RWPE2 (cell line): ENCODE results near the gene GRAP2.
A peak's percentile ranks its signal among the peaks of the same experiment; 100 is the strongest.

Experiments
- ATAC-seq: fragments of 200-7000 bp; cut with Tn5 transposase; 3 replicates; pipeline ENCODE4 v1.9.1; 2021; ENCODE audit warnings: low read depth
- DNase-seq: peaks from one replicate; pipeline ENCODE4 v3.0.0-alpha.2; 2020; ENCODE audit warnings: low spot score
- H3K27ac ChIP-seq: fragments of 450-650 bp; 2 replicates; pipeline ENCODE4 v1.5.1; 2017; ENCODE audit warnings: mild to moderate bottlenecking; ENCODE audit not compliant: poor library complexity, severe bottlenecking
- H3K27me3 ChIP-seq: fragments of 250-450 bp; sonication (Bioruptor Pico); 2 replicates; pipeline ENCODE4 v1.5.1; 2021; ENCODE audit warnings: mild to moderate bottlenecking, moderate library complexity; ENCODE audit not compliant: insufficient read depth, poor library complexity, severe bottlenecking
- H3K36me3 ChIP-seq: fragments of 250-450 bp; sonication (Bioruptor Pico); 2 replicates; pipeline ENCODE4 v1.5.1; 2020; ENCODE audit warnings: low read depth, mild to moderate bottlenecking, moderate library complexity
- H3K4me1 ChIP-seq: fragments of 250-450 bp; sonication (Bioruptor Pico); 2 replicates; pipeline ENCODE4 v1.5.1; 2021; ENCODE audit warnings: mild to moderate bottlenecking, moderate library complexity; ENCODE audit not compliant: insufficient read depth, poor library complexity, severe bottlenecking
- H3K4me3 ChIP-seq: fragments of 250-450 bp; sonication (Bioruptor Pico); 2 replicates; pipeline ENCODE4 v1.5.1; 2021; ENCODE audit warnings: mild to moderate bottlenecking, moderate library complexity; ENCODE audit not compliant: severe bottlenecking
- H3K9me3 ChIP-seq: fragments of 250-450 bp; sonication (Bioruptor Pico); 2 replicates; pipeline ENCODE4 v1.5.1; 2021; ENCODE audit warnings: mild to moderate bottlenecking, moderate library complexity; ENCODE audit not compliant: severe bottlenecking
- TF ChIP-seq, protein P1 (sequence below): fragments of 450-650 bp; IDR thresholded peaks from one replicate; pipeline ENCODE4 v1.5.1; 2017; ENCODE audit warnings: mild to moderate bottlenecking, moderate library complexity; ENCODE audit not compliant: poor library complexity, severe bottlenecking

The GRAP2 gene

DNA sequence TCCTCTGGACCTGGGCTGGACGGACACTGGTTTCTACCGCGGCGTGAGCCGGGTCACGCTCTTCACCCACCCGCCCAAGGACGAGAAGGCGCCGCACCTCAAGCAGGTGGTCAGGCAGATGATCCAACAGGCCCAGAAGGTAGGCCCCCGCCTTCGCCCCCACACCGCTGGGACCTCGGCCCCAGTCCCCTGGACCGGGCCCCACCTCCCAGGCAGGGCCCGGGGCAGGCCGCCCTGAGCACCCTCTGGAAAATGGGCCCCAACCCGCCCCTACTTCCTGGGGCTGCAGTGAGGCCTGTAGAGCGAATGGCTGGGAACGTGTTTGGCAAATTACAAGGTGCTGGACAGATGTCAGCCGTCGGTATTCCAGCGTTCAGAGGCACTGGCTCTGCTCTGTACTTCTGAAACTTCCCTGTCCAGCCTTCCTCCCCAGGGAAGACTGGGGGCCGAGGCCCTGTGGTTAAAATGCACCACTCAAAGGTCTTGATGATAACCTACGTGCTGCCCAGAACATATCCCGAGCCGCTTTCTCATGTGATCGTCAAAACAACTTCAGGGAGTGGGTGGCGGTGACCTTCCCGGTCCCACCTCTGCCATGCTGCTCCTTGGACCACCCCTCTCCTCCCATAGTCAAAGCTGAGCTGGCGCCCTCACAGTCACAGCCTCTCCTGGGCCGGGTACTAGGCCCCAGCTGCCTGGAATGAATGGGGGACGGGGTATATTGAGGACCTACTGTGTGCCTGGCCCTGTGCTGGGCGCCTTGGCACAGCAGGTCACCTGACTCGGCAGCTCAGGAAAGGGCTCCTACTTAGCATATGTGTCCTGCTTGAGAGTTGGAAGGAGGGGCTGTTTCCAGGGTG is 94.7 kb downstream of the GRAP2 start:
- ATAC-seq (peak; percentile 44), DNase-seq (no peak)
- Histone ChIP-seq H3K27me3 (peaks cover 3% of the 10 kb centered on the region), H3K27ac (peak overlapping the region; percentile 66), H3K4me1 (peaks cover 44% of the 10 kb centered on the region), H3K9me3 (no peaks in the 10 kb centered on the region), H3K4me3 (peak overlapping the region; percentile 82), H3K36me3 (no peaks in the 10 kb centered on the region)
- TF ChIP-seq, protein P1, sequence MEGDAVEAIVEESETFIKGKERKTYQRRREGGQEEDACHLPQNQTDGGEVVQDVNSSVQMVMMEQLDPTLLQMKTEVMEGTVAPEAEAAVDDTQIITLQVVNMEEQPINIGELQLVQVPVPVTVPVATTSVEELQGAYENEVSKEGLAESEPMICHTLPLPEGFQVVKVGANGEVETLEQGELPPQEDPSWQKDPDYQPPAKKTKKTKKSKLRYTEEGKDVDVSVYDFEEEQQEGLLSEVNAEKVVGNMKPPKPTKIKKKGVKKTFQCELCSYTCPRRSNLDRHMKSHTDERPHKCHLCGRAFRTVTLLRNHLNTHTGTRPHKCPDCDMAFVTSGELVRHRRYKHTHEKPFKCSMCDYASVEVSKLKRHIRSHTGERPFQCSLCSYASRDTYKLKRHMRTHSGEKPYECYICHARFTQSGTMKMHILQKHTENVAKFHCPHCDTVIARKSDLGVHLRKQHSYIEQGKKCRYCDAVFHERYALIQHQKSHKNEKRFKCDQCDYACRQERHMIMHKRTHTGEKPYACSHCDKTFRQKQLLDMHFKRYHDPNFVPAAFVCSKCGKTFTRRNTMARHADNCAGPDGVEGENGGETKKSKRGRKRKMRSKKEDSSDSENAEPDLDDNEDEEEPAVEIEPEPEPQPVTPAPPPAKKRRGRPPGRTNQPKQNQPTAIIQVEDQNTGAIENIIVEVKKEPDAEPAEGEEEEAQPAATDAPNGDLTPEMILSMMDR = no peak

DNA sequence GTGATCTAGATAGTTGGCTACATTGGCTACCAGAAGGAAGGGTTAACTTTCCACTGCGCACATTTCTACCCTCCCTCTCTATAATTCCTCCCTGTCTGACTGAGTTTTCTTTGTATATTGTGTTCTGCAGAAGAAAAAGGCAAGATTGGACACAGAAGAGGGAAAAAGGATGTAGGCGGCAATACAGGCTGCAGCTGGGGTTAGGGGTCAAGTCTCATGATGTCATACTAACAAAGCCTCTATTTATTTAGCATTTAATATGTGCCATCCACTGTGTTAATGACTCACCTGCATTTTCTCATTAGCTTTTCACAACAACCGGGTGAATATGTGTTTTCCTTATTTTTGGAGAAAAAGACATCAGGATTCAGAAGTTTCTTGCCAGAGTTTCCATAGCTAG is 95.8 kb downstream of the GRAP2 start:
- H3K36me3 ChIP-seq = no peaks in the 10 kb centered on the region
- H3K4me1 ChIP-seq = peaks cover 55% of the 10 kb centered on the region
- ATAC-seq (no peak), DNase-seq (no peak)
- TF ChIP-seq, protein P1 = no peak
- no peaks in the 10 kb centered on the region for H3K9me3 ChIP-seq
- H3K4me3 ChIP-seq = peak overlapping the region; percentile 82
- peak overlapping the region; percentile 66 for H3K27ac ChIP-seq
- H3K27me3 ChIP-seq = peaks cover 3% of the 10 kb centered on the region

DNA sequence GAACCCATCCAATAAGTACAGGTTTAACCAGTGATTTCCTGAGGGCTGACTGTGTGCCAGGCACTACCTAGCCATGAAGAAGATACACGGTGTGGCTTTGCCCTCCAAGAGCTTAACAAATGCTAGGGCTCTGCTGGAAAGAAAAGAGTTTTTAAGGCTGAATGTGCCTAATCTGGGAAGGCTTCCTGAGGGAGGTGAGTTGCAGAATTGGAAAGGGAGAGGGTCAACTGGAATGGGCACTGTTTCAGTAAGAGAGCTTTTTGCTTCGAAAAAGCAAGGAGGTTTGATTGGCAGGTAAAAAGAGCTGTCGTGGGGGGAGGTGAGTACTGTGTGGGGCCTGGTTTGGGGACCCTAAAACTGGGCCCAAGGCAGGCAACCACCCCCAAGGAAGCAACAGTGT is 96.5 kb downstream of the GRAP2 start:
- ATAC-seq (no peak), DNase-seq (no peak)
- Histone ChIP-seq H3K9me3 (no peaks in the 10 kb centered on the region), H3K4me1 (peaks cover 62% of the 10 kb centered on the region), H3K36me3 (no peaks in the 10 kb centered on the region), H3K4me3 (no peak overlapping the region), H3K27ac (peak overlapping the region; percentile 66), H3K27me3 (peaks cover 3% of the 10 kb centered on the region)
- TF ChIP-seq, protein P1 = no peak

DNA sequence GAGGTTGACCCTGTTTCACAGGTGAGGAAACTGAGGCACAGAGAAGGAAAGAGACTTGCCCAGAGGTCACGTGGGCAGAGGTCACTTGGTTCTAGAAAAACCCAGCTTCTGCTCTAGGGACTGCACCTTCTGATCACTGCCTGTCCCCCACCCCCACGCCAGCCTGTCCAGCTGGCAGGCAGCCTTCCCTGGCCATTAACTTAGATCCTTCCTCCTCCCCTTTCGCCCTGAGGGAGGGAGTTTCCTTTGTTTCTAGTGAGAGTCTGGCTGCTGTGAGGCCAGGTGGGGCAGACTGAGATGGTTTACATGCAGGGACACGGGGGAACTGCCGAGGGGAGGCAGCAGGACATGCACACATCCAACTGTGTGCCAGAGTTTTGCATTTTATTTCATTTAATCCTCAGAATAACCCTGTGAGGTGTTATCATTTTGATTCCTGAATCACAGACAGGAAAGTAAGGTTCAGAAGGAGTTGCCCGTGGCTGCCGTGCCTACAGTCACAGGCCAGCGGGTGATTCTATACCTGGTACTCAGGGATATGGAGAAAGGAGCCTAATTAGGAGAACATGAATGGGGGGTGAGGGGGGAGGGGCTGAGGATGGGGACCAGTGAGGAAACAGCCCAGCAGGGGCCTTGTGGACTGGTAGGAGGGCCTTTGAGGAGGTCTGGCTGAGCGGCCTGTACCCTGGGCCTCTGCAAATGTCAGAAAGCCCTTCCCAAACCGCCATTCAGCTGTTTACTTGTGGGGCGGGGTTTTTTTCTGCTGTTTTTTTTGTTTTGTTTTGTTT is 97.2 kb downstream of the GRAP2 start:
- peak overlapping the region; percentile 66 for H3K27ac ChIP-seq
- TF ChIP-seq, protein P1 = no peak
- ATAC-seq = peak; percentile 44
- DNase-seq = peak; percentile 79
- no peaks in the 10 kb centered on the region for H3K27me3 ChIP-seq
- H3K36me3 ChIP-seq = no peaks in the 10 kb centered on the region
- H3K4me3 ChIP-seq = no peak overlapping the region
- peaks cover 65% of the 10 kb centered on the region for H3K4me1 ChIP-seq
- H3K9me3 ChIP-seq = no peaks in the 10 kb centered on the region
